ENCODE measurements around the gene RNPEPL1. TPM values are rescaled to one million over a fixed set of nuclear protein-coding genes. Genes with fewer than 3 reads are reported as not detected.

Gene RNPEPL1
- total RNA-seq, 1 experiment from 2014 or later, result 8.4 TPM

DNA sequence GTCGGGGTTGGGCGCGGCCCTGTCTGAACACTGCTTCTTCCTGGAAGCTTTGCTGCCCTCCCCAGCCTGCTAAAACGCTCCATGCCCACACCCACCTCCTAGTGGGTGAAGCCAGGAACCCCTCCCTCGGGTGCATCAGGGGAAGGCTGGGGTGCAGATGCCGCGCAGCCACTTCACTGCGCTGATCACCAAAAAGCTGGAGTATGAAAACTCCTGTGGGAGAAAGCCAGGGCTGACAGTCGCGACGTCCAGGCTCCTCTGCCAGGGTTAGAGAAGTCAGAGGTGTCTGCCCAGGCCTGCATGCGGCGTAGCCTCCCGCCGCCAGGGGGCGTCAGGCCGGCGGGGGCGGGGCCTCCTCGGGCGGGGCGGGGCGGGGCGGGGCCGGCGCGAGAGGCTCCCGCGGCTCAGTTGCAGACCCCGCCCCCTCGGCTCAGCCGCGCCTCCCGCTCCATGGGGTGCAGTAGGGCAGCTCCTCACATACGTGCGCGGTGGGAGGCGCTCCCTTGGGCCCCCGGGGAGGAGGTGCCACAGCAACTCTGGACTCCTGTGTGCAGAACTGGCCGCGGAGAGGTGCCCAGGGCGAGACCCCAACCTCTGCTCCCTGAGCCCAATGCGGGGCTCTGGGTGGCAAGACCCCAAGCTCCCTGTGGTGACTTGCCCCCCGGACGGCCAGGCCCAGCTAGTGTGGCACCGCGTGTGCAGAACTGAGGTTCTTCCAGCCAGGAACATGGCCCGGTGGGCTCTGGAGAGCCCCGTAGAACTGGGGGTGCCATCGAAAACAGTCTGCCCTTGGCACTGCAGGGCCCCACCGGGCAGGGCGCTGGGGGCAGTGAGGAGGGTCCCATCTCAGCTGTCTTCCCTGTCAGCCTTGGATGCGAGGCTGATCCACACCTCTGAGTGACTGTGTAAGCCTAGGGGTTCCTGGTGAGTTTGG lies 1.8 kb upstream of the RNPEPL1 start:
- H3K27ac ChIP-seq, result peak overlapping the region; percentile 53
- DNase-seq, result peak; percentile 91
- H3K4me3 ChIP-seq, result peak overlapping the region; percentile 46
- H3K27me3 ChIP-seq, result no peaks in the 10 kb centered on the region
- H3K9me3 ChIP-seq (replicated peaks), result no peaks in the 10 kb centered on the region
- H3K4me1 ChIP-seq, result peaks cover 31% of the 10 kb centered on the region
- no peaks in the 10 kb centered on the region for H3K36me3 ChIP-seq

- Histone ChIP-seq H3K9me3 (replicated peaks) (no peaks in the 10 kb centered on the region), H3K4me1 (peaks cover 31% of the 10 kb centered on the region), H3K27me3 (no peaks in the 10 kb centered on the region), H3K36me3 (no peaks in the 10 kb centered on the region), H3K4me3 (peak overlapping the region; percentile 63), H3K27ac (no peak overlapping the region)
- peak in 1 of 2 experiments; percentile 11 for DNase-seq
Measured at GRCh38 chr2:240567137-240567871, 980 bp upstream of the RNPEPL1 start.

DNA sequence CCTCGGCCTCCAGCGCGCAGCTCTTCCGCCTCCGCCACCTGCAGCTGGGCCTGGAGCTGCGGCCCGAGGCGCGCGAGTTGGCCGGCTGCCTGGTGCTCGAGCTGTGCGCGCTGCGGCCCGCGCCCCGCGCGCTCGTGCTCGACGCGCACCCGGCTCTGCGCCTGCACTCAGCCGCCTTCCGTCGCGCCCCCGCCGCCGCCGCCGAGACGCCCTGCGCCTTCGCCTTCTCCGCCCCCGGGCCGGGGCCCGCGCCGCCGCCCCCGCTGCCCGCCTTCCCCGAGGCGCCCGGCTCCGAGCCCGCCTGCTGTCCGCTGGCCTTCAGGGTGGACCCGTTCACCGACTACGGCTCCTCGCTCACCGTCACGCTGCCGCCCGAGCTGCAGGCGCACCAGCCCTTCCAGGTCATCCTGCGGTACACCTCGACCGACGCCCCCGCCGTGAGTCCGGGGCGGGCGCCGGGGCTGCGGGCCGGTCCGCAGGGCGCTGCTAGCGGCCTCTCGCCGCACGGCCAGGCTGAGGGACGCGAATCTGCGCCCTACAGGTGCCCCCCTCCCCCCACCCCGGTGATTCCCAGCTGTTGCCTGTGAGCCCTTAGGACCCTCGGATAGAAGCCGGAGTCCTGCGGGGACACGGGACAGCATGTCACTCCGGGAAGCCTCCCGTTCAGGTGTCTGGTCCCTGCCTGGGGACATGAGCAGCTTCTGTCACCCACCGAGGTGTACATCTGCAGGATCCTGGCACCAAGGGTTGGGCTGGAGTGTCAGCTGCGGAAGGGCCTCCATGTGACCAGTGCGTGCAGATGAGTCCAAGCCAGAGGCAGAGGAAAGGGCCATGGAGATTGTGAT lies 616 bp downstream of the RNPEPL1 start:
- H3K4me3 ChIP-seq, result peak overlapping the region; percentile 53
- no peak overlapping the region for H3K27ac ChIP-seq
- peak; percentile 32 to 58 for DNase-seq
- no peaks in the 10 kb centered on the region for H3K36me3 ChIP-seq
- H3K27me3 ChIP-seq, result no peaks in the 10 kb centered on the region
- H3K9me3 ChIP-seq (replicated peaks), result no peaks in the 10 kb centered on the region
- H3K4me1 ChIP-seq, result peaks cover 31% of the 10 kb centered on the region

DNA sequence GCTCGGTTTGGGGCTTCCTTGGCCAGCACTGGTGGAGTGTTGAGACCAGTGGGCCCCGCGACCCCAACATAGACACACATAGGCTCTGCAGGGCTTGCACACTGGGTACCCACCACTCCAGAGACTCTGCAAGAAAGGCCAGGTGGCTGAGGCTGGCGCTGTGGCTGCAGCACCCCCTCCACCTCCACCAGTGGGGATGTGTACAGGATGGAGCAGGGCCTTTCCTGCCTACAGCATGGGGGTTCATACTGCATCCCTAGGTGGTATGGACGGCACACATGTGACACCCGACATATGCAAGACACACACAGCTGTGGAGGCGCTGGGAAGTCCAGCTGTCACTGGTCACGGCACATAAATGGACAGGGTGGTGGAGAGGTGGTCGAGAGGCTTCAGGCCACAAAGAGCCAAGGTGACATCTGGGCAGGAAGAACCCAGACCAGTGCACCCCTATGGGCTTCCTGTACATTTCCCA lies 1.3 kb downstream of the RNPEPL1 start:
- Histone ChIP-seq H3K9me3 (replicated peaks) (no peaks in the 10 kb centered on the region), H3K36me3 (no peaks in the 10 kb centered on the region), H3K27ac (no peak overlapping the region), H3K4me1 (peaks cover 31% of the 10 kb centered on the region), H3K27me3 (no peaks in the 10 kb centered on the region), H3K4me3 (no peak overlapping the region; the same call in 1 of the 2 replicates)
- DNase-seq, result peak; percentile 48 to 59

GRCh38 chr2:240569998-240570530 lies 1.8 kb downstream of the RNPEPL1 start:
- H3K4me3 ChIP-seq, result no peak overlapping the region
- H3K27ac ChIP-seq, result no peak overlapping the region
- H3K4me1 ChIP-seq, result peaks cover 30% of the 10 kb centered on the region
- H3K36me3 ChIP-seq, result no peaks in the 10 kb centered on the region
- H3K9me3 ChIP-seq (replicated peaks), result no peaks in the 10 kb centered on the region
- no peaks in the 10 kb centered on the region for H3K27me3 ChIP-seq
- DNase-seq, result no peak

DNA sequence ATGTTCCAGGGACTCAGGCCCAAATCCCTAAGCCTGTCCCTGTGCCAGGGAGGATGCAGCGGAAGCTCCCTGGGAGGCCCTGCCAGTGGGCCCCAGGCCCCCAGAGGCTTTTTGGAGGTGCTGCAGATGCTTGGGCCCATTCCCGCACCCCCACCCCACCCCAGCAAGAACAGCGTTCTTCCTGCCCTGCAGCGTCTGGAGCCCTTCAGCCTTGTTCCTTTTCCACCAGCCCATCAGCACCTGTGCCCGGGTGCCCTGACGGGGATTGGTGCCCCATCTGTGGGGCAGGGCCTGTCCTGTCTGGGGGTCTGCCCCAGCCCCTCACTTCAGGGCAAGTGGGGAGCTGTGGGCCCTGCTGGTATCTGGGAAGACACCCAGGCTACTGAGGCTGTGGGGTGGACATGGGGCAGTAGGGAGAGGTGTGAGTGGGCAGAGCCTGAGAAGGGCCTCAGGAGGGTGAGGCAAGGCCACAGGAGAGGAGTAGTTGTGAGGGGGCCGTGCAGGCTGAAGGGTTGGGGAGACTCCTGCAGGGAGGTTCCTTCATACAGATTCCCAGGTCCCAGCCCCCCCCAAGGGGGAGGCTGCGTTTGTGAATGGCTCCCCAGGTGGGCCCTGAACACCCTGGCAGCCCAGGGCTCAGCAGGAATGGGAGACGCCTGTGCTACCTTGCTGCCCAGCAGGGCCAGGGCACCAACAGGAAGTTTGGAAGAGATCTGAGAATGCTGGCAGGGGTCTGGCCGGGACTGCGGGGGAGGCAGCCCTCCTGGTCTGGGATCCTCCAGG lies 2.4 kb downstream of the RNPEPL1 start:
- H3K27ac ChIP-seq, result no peak overlapping the region
- no peak overlapping the region for H3K4me3 ChIP-seq
- no peaks in the 10 kb centered on the region for H3K9me3 ChIP-seq (replicated peaks)
- no peaks in the 10 kb centered on the region for H3K27me3 ChIP-seq
- no peak for DNase-seq
- peaks cover 24% of the 10 kb centered on the region for H3K4me1 ChIP-seq
- H3K36me3 ChIP-seq, result no peaks in the 10 kb centered on the region

- no peaks in the 10 kb centered on the region for H3K27me3 ChIP-seq
- peaks cover 20% of the 10 kb centered on the region for H3K4me1 ChIP-seq
- H3K27ac ChIP-seq, result no peak overlapping the region
- no peak overlapping the region for H3K4me3 ChIP-seq
- H3K36me3 ChIP-seq, result no peaks in the 10 kb centered on the region
- DNase-seq, result no peak
- H3K9me3 ChIP-seq (replicated peaks), result no peaks in the 10 kb centered on the region
Measured at GRCh38 chr2:240571314-240571973, 3.2 kb downstream of the RNPEPL1 start.

- no peak overlapping the region for H3K4me3 ChIP-seq
- peaks cover 15% of the 10 kb centered on the region for H3K4me1 ChIP-seq
- H3K27ac ChIP-seq, result no peak overlapping the region
- no peaks in the 10 kb centered on the region for H3K9me3 ChIP-seq (replicated peaks)
- no peak for DNase-seq
- no peaks in the 10 kb centered on the region for H3K36me3 ChIP-seq
- no peaks in the 10 kb centered on the region for H3K27me3 ChIP-seq
Measured at GRCh38 chr2:240572141-240573031, 4.1 kb downstream of the RNPEPL1 start.

DNA sequence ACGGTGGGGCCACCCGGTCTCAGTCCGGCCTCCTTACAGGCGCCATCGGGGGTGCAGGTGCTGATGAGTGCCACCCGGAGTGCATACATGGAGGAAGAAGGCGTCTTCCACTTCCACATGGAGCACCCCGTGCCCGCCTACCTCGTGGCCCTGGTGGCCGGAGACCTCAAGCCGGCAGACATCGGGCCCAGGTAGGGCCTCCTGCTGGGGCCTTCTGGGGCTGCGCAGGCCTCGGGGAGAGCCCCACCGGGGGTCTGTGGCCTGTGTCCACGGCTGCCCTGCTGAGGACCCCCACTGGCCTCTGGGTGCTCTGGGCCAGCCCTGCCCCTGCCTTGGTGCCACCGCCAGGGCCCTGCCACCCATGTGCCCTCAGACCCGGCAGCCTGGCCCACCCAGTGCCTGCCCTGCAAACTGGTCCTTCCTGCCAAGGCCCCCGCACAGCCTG lies 4.8 kb downstream of the RNPEPL1 start:
- Histone ChIP-seq H3K27ac (no peak overlapping the region), H3K9me3 (replicated peaks) (no peaks in the 10 kb centered on the region), H3K27me3 (no peaks in the 10 kb centered on the region), H3K4me3 (no peak overlapping the region), H3K36me3 (no peaks in the 10 kb centered on the region), H3K4me1 (peaks cover 10% of the 10 kb centered on the region)
- no peak for DNase-seq

- no peaks in the 10 kb centered on the region for H3K36me3 ChIP-seq
- no peaks in the 10 kb centered on the region for H3K9me3 ChIP-seq (replicated peaks)
- DNase-seq, result no peak
Measured at GRCh38 chr2:240573516-240574385, 5.5 kb downstream of the RNPEPL1 start.

DNA sequence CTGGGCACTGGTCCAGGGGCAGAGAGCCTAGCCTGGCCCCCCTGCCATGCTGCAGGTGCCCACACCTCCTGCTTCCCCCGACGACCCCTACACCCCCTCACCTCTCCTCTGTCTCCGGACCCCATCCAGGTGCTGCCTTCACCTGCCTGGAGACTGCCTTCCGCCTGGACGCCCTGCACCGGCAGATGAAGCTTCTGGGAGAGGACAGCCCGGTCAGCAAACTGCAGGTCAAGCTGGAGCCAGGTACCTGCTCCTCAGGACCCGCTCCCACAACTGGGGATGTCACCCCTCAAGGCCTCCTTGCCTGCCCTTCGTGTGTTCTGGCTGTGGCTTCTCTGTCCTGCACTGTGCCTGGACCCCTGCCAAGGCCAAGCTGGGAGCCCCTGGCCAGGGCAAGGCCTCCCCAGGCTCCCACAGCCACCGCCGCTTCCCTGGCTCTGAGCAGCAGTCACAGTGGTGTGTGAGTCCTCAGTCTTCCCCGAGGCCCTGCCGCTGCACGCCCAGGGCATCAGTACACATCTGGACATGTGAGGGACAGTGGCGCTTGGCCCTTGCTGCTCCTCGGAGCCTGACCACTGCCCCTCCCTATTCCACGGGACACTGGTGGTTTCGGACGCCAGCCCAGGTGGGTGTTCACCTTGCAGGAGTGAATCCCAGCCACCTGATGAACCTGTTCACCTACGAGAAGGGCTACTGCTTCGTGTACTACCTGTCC lies 6.3 kb downstream of the RNPEPL1 start:
- Histone ChIP-seq H3K9me3 (replicated peaks) (no peaks in the 10 kb centered on the region), H3K27ac (no peak overlapping the region), H3K4me3 (no peak overlapping the region), H3K4me1 (peaks cover 6% of the 10 kb centered on the region), H3K27me3 (no peaks in the 10 kb centered on the region), H3K36me3 (no peaks in the 10 kb centered on the region)
- no peak for DNase-seq

More at GRCh38 chr2:240573516-240574385, 5.5 kb downstream of the RNPEPL1 start:
- Histone ChIP-seq H3K27ac (no peak overlapping the region), H3K4me3 (no peak overlapping the region), H3K4me1 (peaks cover 10% of the 10 kb centered on the region), H3K27me3 (no peaks in the 10 kb centered on the region)

All from SJCRH30 (cell line).